ENCODE measurements around the gene PHLDB3. TPM values are rescaled to one million over a fixed set of nuclear protein-coding genes. Genes with fewer than 3 reads are reported as not detected.
"Not testable (repeated sequence)": the region's sequence is repeated elsewhere in the genome, so short reads cannot be mapped to it uniquely, and the experiment has no call there.

PHLDB3 gene
- total RNA-seq, 4 donors from 2014 or later: 10.2 to 28.7 (median 16.5) TPM

DNA sequence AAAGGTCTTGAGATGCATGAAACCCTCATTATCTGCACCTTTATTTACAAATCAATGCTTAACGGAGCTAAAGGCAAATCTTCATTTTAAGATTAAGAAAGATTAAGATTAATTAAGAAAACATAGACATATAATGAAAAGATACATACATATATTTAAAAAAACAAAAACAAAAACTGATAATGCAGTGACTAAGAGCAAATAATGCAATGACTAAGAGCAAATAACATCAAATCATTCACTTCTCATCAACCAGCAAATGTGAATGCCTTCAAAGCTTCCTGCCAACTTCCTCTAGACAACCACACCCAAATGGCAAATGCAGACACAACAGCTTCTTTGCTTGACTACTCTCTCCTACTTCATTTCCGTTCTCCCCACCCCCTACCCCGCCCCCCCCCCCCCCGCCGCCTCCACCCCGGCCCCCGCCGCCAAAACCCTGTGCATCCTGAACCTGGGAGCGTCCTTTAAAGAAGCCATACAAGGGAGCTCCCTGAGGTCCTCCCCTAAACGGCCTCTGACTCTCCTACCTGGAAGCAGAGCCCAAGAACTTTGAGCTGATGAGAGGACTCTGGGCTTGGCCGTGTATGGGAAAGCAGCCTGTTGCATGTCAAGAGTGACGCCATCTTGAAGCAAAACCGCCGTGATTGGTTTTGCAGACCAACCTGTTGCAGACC lies 65.4 kb downstream of the PHLDB3 start:
- Histone ChIP-seq H3K27ac (peak overlapping the region in 3 of 4 donors; percentile 8 to 41 (median 23)), H3K27me3 (no peaks in the 10 kb centered on the region), H3K4me3 (no peak overlapping the region), H3K36me3 (no peaks in the 10 kb centered on the region), H3K4me1 (peaks cover 8 to 20% (median 10%) of the 10 kb centered on the region in 4 donors), H3K9me3 (no peaks in the 10 kb centered on the region)
- no peak for DNase-seq
- intact Hi-C loops (cut with DNase I; ENCODE audit: low total_unique reads) (no loop called here), in situ Hi-C loops (cut with MboI; ENCODE audit: low pct_ligation_motif_present in 1 of 4, low pct_unique_long_range_greater_than_20kb in 1 of 4, low sequenced_read_pairs in 3 of 4) (loop anchor here in 1 of 4 donors (25.0 kb wide), 1 partner anchor 373 kb away; the partner anchor contains the start of gene LYPD5)
- TF ChIP-seq EP300 (IDR thresholded peaks at IDR 0.05; ENCODE audit: low read depth): no peak
- TF ChIP-seq POLR2AphosphoS5 (IDR thresholded peaks at IDR 0.05): no peak
- TF ChIP-seq, protein P1, sequence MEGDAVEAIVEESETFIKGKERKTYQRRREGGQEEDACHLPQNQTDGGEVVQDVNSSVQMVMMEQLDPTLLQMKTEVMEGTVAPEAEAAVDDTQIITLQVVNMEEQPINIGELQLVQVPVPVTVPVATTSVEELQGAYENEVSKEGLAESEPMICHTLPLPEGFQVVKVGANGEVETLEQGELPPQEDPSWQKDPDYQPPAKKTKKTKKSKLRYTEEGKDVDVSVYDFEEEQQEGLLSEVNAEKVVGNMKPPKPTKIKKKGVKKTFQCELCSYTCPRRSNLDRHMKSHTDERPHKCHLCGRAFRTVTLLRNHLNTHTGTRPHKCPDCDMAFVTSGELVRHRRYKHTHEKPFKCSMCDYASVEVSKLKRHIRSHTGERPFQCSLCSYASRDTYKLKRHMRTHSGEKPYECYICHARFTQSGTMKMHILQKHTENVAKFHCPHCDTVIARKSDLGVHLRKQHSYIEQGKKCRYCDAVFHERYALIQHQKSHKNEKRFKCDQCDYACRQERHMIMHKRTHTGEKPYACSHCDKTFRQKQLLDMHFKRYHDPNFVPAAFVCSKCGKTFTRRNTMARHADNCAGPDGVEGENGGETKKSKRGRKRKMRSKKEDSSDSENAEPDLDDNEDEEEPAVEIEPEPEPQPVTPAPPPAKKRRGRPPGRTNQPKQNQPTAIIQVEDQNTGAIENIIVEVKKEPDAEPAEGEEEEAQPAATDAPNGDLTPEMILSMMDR (IDR thresholded peaks at IDR 0.05): no peak
- TF ChIP-seq POLR2A (IDR thresholded peaks at IDR 0.05): no peak
- 14 to 31% methylated on average over 1 to 12 of the region's 14 CpGs for WGBS, 2 donors (ENCODE audit: low coverage in 1 of 2)

DNA sequence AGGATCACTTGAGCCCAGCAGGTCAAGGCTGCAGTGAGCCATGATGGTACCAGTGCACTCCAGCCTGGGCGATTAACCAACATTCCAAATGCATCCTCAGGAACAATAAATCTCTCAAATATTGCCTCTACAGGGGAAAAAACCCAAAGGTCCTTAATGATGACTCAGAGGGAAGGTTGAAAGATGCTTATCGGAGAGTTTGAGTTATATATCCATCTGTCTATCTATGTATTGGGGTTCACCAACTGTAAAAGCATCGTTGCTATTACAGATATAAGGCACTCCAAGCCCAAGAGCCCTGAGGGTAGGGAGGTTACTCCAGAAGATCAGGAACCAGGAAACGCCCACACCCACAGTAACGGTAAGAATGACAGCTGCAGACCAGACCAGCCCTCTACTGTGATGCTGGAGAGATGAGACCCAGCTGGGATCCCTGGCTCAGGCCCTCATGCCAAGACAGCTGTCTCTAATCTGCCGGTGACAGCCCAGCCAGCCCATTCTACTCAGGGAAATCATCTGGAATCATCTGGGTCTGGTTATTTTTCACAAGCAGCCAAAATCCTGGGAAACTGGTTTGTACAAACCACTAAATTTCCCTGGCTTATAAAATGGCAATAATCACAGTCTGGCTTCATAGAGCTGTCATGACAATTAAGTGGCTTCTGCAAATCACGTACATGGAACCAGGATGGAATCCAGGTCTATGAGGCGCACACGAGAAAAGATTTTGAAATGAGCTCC lies 66.1 kb downstream of the PHLDB3 start:
- Histone ChIP-seq H3K27ac (peak overlapping the region in 3 of 4 donors; percentile 8 to 41 (median 23)), H3K4me1 (peaks cover 8 to 20% (median 10%) of the 10 kb centered on the region in 4 donors), H3K27me3 (no peaks in the 10 kb centered on the region), H3K4me3 (no peak overlapping the region), H3K36me3 (no peaks in the 10 kb centered on the region), H3K9me3 (no peaks in the 10 kb centered on the region)
- peak; percentile 45 for DNase-seq
- TF ChIP-seq POLR2A (IDR thresholded peaks at IDR 0.05): no peak
- peak; percentile 77 to 93 (median 91) for TF ChIP-seq POLR2AphosphoS5 (IDR thresholded peaks at IDR 0.05)
- WGBS, 2 donors (ENCODE audit: low coverage in 1 of 2): 24 to 32% methylated on average over 5 to 9 of the region's 9 CpGs
- intact Hi-C loops (cut with DNase I; ENCODE audit: low total_unique reads) (no loop called here), in situ Hi-C loops (cut with MboI; ENCODE audit: low pct_ligation_motif_present in 1 of 4, low pct_unique_long_range_greater_than_20kb in 1 of 4, low sequenced_read_pairs in 3 of 4) (loop anchor here in 1 of 4 donors (25.0 kb wide), 1 partner anchor 374 kb away; the partner anchor contains the start of gene LYPD5)

DNA sequence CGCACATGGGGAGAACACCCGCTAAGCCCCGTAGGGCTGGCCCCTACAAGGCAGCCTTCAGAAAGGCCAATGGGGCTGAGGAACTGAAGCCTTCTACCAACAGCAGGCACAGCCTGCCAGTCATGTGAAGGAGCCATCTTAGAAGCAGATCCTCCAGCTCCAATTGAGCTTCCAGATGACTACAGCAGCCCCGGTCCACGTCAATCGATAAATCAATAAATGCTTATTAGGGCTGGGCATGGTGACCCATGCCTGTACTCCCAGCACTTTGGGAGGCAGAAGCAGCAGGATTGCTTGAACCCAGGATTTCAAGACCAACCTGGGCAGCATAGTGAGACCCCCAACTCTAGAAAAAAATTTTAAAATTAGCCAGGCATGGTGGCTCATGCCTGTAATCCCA lies 66.8 kb downstream of the PHLDB3 start:
- TF ChIP-seq, protein P1 (IDR thresholded peaks at IDR 0.05): no peak
- no peak for TF ChIP-seq EP300 (IDR thresholded peaks at IDR 0.05; ENCODE audit: low read depth)
- no peak for TF ChIP-seq POLR2A (IDR thresholded peaks at IDR 0.05)
- TF ChIP-seq POLR2AphosphoS5 (IDR thresholded peaks at IDR 0.05): no peak
- in situ Hi-C loops (cut with MboI; ENCODE audit: low pct_ligation_motif_present in 1 of 4, low pct_unique_long_range_greater_than_20kb in 1 of 4, low sequenced_read_pairs in 3 of 4): loop anchor here in 1 of 4 donors (25.0 kb wide), 1 partner anchor 375 kb away; the partner anchor contains the start of gene LYPD5
- intact Hi-C loops (cut with DNase I; ENCODE audit: low total_unique reads): no loop called here
- WGBS, 2 donors (ENCODE audit: low coverage in 1 of 2): 98% methylated on average over 6 of the region's 6 CpGs; no CpG with 5 or more reads in 1 of the 2 donors
- no peak overlapping the region for H3K4me3 ChIP-seq
- no peaks in the 10 kb centered on the region for H3K36me3 ChIP-seq
- peaks cover 8 to 20% (median 10%) of the 10 kb centered on the region in 4 donors for H3K4me1 ChIP-seq
- DNase-seq: no peak
- no peaks in the 10 kb centered on the region for H3K9me3 ChIP-seq
- no peaks in the 10 kb centered on the region for H3K27me3 ChIP-seq
- H3K27ac ChIP-seq: no peak overlapping the region

DNA sequence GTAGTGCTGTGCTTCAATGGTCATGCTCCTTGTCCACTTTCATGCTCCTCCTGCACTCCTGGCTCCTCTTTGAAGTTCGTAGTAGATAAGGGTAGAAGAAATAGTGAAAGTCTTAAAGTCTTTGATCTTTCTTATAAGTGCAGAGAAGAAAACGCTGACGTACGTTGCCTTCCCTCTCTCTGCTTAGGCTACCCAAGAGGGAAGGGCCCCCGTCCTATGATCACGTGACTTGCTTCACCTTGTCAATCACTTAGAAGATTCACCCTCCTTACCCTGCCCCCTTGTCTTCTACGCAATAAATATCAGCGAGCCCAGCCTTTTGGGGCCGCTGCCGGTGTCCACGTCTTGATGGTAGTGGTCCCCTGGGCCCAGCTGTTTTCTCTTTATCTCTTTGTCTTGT lies 67.3 kb downstream of the PHLDB3 start:
- H3K36me3 ChIP-seq; H3K27ac ChIP-seq; H3K4me3 ChIP-seq; H3K9me3 ChIP-seq; DNase-seq; intact Hi-C loops (cut with DNase I; ENCODE audit: low total_unique reads); H3K27me3 ChIP-seq: not testable (repeated sequence)
- in situ Hi-C loops (cut with MboI; ENCODE audit: low pct_ligation_motif_present in 1 of 4, low pct_unique_long_range_greater_than_20kb in 1 of 4, low sequenced_read_pairs in 3 of 4): loop anchor here in 1 of 4 donors (25.0 kb wide), 1 partner anchor 375 kb away; the partner anchor contains the start of gene LYPD5
- H3K4me1 ChIP-seq: peaks cover 8 to 20% (median 10%) of the 10 kb centered on the region in 4 donors
- WGBS, 2 donors (ENCODE audit: low coverage in 1 of 2): 84 to 85% methylated on average over 10 to 11 of the region's 11 CpGs

DNA sequence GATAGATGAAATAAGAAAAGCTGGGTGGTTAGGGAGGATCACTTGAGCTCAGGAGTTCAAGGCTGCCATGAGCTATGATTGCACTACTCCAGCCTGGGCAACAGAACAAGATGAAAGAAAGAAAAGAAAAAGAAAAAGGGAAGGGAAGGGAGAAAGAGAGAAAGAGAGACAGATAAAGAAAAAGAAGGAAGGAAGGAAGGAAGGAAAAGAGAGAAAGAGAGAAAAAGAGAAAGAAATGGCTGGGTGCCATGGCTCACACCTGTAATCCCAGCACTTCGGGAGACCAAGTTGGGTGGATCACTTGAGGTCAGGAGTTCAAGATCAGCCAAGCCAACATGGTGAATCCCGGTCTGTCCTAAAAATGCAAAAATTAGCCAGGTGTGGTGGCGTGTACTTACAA lies 68.8 kb downstream of the PHLDB3 start:
- WGBS, 2 donors (ENCODE audit: low coverage in 1 of 2): 81% methylated on average over 3 of the region's 3 CpGs; no CpG with 5 or more reads in 1 of the 2 donors
- in situ Hi-C loops (cut with MboI; ENCODE audit: low pct_ligation_motif_present in 1 of 4, low pct_unique_long_range_greater_than_20kb in 1 of 4, low sequenced_read_pairs in 3 of 4): loop anchor here in 1 of 4 donors (25.0 kb wide), 1 partner anchor 377 kb away; the partner anchor contains the start of gene LYPD5

More for the DNA sequence above, 68.8 kb downstream of the PHLDB3 start:
- Histone ChIP-seq H3K36me3 (no peaks in the 10 kb centered on the region), H3K9me3 (no peaks in the 10 kb centered on the region), H3K4me1 (peaks cover 8 to 25% (median 13%) of the 10 kb centered on the region in 4 donors), H3K4me3 (no peak overlapping the region), H3K27ac (no peak overlapping the region), H3K27me3 (no peaks in the 10 kb centered on the region)
- no peak for DNase-seq
- intact Hi-C loops (cut with DNase I; ENCODE audit: low total_unique reads): no loop called here
- TF ChIP-seq EP300 (IDR thresholded peaks at IDR 0.05; ENCODE audit: low read depth) (no peak), POLR2AphosphoS5 (IDR thresholded peaks at IDR 0.05) (no peak), POLR2A (IDR thresholded peaks at IDR 0.05) (no peak)
- TF ChIP-seq, protein P1 (IDR thresholded peaks at IDR 0.05): no peak
